GM18505 (cell line): ENCODE data around the gene SAT1.

Experiments used
- ATAC-seq: cut with Tn5 transposase; IDR thresholded peaks from one replicate; pipeline ENCODE4 v1.9.1; 2021; ENCODE audit not compliant: unreplicated experiment
- POLR2A ChIP-seq: IDR thresholded peaks from 4 replicates; pipeline ENCODE4 v1.6.1; 2011; ENCODE audit warnings: borderline replicate concordance; ENCODE audit not compliant: insufficient read depth, insufficient read length; ENCODE audit errors: extremely low read depth

SAT1 gene

GRCh38 chrX:23825675-23826074, 42.7 kb downstream of the SAT1 start:
- no peak for TF ChIP-seq POLR2A
- no peak for ATAC-seq

GRCh38 chrX:23826216-23826615, 43.2 kb downstream of the SAT1 start:
- no peak for TF ChIP-seq POLR2A
- no peak for ATAC-seq

- no peak for TF ChIP-seq POLR2A
- no peak for ATAC-seq
Measured at GRCh38 chrX:23826653-23827052, 43.7 kb downstream of the SAT1 start.

GRCh38 chrX:23828881-23829280, 45.9 kb downstream of the SAT1 start:
- ATAC-seq: no peak
- no peak for TF ChIP-seq POLR2A

GRCh38 chrX:23832721-23833120, 49.7 kb downstream of the SAT1 start:
- no peak for ATAC-seq
- no peak for TF ChIP-seq POLR2A
